CD4-positive, alpha-beta T cell treated with Interleukin-12 subunit alpha and Interleukin-12 subunit beta, for 1 hour (primary cell): ENCODE data around the gene NPDC1.
"Not testable (repeated sequence)": the region's sequence is repeated elsewhere in the genome, so short reads cannot be mapped to it uniquely, and the experiment has no call there.

Experiments
- DNase-seq: peaks from one replicate; pipeline ENCODE4 v3.0.0-alpha.2; 2020

The NPDC1 gene

DNA sequence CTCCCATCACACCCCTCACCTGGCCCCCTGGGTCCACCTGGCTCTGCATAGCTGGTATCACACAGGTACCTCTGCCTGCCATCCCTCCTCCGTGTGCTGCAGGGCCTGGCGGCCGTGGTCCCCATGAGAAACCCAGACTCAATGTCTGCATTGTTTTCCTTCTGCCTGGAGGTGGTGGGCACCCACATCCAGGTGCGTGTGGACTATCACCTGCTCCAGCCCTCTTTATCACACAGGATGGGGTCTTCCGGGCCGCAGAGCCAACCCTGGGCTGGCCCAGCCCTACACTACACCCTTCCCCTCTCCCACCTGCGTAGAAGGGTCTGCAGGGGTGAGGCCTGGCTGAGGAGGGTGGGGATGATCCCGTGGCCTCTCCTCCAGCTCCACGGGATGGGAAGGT lies 7.1 kb downstream of the NPDC1 start:
- no peak for DNase-seq

DNA sequence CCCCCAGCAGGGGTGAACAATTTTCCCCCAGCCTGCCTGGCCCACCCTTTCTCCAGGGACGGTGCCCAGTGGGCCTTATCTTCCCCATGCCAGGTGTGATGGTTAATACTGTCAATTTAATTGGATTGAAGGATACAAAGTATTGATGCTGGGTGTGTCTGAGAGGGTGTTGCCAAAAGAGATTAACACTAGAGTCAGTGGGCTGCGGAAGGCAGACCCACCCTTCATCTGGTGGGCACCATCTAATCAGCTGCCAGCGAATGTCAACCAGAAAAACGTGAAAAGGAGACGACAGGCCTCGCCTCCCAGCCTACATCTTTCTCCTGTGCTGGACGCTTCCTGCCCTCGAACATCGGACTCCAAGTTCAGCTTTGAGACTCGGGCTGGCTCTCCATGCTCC lies 8.5 kb downstream of the NPDC1 start:
- no peak for DNase-seq

DNA sequence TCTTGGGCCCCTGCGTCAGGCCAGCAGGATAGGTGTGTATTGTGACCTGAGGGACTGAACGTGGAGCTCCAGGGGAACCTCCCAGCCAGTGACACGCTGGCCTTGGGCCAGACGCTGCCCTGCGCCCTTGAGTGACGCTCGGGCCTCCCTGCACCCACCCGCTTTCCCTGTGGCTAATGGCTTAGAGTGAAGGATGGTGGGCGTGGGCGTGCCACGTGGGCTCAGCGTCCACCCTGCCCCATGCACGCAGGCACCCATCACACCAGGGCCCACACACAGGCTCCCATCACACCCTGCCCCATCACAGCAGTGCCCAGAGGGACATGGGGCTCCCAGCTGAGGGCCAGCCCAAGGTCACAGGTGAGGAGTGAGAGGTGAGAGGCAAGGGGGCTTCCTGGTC lies 8.9 kb downstream of the NPDC1 start:
- no peak for DNase-seq

DNA sequence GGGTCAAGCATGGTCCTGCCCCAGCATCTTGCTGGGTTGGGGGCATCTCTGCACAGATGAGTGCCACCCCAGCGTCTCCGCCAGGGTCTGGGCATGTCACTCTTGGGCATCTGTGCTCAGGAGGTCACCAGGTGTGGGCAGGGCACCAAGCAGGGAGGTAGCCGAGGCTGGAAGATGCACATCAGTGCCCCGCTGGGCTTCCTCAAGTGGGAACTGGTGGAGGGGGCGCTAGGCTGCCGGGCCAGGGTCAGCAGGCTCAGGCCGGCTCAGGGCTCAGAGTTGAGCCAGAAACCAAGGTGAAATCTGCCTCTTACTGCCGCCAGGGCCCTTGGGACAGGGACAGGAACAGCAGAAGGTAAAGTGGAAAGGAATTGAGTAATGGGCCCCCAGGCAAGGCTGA lies 10.0 kb downstream of the NPDC1 start:
- no peak for DNase-seq

DNA sequence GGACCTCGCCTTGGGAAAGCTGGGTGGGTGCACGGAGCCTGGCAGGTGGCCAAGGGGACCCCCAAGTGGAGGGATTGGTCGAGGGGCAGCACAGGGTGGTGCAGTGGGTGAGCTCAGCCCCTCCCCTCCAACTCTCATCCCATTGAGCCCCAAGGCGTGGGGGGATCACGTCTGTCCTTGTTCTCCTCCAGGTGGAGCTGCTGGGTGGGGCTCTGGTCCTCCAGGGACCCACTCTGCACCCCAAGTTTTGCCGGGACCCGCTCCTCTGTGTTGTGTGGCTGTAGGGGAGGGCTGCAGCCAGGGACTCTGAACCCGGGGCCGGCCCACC lies 10.5 kb downstream of the NPDC1 start:
- no peak for DNase-seq

DNA sequence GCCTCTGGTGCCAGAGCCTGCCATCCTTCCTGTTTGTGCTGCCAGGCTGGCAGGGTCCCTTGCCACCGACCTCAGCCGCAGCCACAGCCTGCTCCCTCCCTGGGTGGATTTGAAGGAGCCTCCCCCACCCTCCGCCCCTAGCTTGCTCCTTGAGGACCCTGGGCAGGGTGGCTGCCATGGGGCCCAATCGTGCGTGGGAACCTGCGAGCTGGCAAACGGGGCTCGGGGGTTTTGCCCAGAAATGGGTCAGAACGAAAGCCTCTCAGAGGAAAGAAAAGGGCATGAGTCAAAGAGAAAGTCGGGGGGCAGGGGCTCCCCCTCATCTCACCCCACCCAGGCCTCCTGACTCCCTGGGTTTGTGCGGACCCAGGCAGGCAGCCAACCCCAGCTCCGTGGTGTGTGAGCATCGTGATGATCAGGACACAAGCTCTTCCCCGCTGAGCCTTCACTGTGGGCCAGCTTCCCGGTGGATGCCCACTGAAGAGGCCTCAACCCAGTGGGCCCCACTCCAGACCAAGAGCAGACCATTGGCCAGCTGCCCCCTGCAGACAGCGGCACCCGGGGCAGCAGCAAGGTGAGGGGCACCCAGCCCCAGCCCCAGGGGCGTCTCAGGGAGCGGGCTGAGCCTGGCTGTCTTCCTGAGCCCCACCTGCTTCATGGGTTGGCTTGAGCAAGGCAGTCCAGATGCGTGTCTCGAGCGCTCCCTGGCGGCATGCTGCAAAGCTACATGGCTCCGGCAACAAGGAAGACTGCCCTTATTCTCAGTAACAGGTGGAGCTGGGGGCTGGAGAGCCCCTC lies 11.1 kb downstream of the NPDC1 start:
- DNase-seq, result peak; percentile 89

DNA sequence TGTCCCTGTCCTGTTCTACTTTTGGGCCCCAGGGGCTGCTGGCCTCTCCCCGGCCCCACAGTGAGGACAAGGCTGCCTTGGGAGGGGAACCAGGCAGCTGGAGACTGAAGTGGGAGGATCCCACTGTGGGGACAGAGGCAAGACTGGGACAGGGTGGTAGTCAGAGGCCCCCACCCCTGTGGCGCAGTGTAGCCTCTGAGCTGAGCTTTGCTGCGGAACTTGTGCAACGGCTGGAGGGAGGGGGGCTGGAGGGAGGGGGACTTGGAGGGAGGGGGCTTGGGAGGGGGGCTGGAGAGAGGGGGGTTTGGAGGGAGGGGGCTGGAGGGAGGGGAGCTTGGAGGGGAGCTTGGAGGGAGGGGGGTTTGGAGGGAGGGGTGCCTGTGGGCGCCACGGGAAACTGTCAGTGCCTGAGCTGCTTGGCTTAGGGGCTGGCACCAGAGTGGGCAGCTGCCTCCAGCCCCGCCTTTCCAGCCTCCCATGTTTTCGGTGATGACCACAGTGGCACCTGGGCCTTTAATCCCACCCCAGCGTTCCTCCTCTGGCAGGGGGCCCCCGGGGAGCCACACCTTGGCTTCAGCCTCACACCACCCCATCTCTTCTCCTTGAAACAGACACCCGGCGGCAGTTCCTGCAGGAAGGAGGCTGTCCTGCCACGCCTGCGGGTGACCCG lies 11.8 kb downstream of the NPDC1 start:
- DNase-seq, result no peak

DNA sequence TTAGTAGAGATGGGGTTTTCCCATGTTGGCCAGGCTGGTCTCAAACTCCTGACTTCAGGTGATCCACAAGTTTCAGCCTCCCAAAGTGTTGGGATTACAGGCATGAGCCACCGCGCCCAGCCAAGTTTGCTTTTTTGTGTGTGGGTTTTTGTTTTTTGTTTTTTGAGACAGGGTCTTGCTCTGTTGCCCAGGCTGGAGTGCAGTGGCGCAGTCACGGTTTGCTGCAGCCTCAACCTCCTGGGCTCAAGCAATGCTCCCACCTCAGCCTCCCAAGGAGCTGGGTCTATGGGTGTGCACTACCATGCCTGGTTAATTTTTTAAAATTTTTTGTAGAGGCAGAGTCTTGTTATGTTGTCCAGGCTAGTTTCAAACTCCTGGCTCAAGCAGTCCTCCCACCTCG lies 12.5 kb downstream of the NPDC1 start:
- DNase-seq, result not testable (repeated sequence)

DNA sequence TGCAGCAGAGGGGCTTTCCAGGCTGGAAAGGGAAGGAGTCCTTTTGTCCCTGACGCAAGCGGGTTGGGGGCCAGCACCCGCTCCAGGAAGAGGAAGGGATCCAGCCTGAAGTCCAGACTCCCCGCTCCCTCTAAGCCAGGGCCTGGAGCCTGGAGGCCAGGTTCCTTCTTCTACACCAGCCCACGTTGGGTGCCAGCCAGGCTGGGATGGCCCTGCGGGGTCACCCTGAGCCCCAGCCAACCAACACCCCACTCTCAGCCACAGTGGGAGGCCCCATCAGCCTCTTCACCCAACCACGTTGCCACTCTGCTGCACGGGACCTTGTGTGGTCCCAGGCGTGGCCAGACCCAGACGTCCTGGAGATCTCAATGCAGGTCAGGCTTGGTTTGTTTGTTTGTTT lies 13.1 kb downstream of the NPDC1 start:
- DNase-seq, result peak; percentile 35

DNA sequence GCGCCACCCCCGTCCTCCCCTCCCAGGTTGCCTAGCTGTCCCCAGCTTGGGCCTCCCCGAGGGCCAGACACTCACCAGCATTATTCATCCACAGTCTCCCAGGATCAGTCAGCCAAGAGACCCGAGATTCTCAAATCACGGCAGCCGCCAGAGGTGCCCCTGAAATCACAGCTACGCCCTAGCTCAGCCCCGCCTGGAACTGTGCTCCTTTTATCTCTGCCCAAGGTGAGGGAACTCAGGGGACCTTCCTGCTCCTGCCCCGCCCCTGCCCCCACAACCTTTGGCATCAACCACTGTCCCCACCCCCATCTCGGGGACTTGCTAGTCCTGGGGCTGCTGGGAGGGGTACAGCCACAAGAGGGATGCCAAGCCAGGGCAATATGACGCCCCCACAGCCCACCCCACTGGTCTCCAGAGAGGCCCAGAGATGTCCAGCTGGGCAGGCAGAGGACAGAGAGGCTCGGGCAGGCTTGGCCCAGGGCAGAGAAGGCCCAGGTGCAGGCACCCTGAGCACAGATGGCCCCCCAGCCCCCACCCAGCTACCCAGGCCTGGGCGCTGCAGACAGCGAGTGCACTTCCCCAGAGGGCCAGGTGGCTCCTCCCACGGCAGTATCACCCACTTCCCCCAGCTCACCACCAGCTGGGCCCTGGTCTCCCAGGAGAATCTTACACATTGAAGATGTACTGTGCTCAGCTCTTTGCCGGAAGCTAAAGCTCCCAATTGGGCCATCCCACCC lies 13.9 kb downstream of the NPDC1 start, which contains the start of gene FUT7:
FUT7 (minus strand) TSS at position 185 of the 737 bp plus-strand sequence; CDS start at position 88, 97 bp downstream.
- peak; percentile 49 for DNase-seq

DNA sequence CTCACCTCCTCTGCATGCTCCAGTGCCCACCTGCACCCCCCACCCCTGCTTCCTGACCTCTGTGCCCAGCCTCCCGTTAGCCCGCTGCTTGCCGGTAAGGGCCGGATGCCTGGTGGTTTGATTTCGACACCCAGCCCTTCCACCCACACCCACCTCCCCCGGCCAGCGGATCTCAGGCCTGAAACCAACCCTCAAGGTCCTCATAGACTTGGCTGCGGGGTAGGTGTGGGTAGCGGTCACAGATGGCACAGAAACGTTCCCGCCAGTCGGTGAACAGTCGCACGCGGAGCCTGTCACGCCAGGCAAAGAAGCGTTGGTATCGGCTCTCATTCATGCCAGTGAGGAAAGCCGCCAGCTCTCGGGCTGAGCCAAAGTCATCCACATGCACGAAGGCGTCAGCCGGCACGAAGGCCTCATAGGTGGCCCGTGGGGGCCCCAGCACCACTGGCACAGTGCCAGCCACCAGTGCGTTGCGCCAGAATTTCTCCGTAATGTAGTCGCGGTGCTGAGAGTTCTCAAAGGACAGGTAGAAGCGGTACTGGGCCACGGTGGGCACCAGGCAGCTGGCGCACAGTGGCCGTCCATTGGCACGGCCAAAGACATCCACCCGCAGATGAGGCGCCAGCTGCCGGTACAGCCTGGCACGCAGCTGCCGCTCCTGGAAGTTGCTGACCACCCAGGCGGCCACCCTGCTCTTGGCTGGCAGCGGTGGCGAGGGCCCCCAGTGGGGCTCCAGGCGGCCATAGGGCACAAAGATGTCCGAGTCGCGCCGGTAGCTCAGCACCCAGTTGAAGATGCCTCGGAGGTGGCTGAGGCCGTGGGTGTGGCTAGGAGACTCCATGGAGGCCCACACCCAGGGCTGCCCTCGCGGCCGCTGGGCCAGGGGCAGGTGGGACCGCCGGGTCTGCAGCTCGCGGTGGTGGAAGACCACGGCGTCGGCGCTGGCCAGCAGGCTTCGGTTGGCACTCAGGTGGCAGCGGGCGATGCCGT lies 15.1 kb downstream of the NPDC1 start:
- peak; percentile 52 for DNase-seq

DNA sequence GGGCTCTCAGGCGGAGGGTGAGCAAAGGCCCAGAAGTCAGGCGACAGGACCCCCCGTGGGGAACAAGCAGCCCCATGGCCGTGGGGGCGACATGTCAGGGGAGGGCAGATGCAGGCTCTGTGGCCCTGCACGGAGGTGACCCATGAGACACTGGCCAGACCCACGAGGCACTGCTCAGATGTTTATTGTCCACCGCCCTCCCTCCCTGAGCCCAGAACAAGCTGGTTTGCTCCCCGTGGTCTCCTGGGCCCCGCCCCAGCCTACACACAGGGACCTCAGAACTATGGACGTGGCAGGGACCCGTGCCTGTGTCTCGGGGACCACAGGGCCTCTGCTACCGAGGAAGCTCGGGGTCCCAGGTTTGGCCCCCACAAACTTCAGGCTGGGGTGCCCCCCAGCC lies 16.0 kb downstream of the NPDC1 start:
- DNase-seq, result no peak

DNA sequence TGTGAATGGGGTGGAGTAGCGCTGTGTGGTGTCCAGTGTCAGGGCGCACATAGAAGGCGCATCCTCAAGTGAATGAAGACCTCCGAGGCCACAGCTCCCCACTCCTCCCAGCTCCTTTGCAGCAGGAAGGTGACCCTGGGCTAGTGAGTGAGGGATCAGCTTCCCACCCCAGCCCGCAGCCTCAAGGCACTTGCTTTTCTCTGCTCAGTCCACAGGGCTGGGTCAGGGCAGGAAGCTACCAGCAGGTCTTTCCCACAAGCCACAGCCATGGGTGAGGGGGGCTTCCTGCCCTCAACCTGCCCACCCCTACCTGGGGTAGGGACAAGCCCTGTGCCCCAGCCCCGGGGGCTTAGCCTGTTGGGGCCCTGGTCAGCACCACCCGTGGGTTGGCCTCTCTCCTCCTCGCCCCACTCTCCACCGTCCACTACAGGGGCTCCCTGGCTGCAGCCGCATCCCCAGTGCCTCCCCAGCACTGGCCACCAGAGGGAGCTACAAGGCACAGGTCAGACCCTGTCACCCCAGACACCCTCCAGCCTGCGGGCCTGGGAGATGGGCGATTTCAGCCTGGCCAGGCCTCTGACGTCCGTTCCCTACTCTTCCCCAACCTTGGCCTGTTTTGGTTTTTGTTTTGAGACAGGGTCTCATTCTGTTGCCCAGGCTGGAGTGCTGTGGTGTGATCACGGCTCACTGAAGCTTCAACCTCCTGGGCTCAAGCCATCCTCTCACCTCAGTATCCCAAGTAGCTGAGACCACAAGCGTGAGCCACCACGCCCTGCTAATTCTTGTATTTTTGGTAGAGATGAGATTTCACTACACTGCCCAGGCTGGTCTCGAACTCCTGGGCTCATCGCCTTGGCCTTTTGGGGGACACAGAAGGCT lies 16.7 kb downstream of the NPDC1 start:
- DNase-seq, result peak; percentile 71

DNA sequence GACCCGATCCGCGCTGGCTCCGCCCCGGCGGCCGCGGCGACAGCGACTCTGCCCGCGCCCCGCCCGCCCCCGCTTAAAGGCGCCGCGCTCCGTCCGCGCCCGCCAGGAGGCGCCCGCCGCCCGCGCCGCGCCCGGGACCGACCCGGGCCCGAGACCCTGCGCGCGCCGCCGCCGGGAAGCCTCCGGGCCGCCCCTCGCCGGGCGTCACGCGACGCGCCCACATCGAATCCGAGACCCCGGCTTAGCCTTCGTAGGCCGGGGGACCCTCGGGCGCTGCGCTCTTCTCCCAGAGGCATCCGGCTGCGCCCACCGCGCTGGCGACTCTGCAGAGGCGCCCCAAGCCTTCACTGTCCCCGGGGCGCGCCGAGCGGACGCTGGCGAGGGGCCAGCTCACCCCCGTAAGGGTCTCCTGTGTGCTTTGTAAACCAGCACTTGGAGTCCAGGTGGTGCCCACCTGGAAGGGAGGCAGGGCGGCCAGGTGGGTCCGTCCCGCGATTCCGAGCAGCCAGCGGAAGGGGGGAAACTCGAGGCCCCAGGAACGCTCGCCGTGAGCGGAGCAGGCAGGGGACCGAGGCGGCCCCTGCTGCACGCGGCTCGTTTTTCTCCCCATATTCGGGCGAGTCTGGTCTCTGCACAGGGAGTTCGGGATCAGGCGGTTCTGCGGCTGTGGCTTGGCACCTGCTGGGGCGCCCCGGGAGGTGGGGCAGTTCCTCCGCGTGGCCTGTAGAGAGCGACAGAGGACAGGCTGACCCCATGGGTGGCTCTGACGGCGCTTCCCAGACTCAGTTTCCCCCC lies 17.5 kb downstream of the NPDC1 start:
- peak; percentile 81 for DNase-seq

DNA sequence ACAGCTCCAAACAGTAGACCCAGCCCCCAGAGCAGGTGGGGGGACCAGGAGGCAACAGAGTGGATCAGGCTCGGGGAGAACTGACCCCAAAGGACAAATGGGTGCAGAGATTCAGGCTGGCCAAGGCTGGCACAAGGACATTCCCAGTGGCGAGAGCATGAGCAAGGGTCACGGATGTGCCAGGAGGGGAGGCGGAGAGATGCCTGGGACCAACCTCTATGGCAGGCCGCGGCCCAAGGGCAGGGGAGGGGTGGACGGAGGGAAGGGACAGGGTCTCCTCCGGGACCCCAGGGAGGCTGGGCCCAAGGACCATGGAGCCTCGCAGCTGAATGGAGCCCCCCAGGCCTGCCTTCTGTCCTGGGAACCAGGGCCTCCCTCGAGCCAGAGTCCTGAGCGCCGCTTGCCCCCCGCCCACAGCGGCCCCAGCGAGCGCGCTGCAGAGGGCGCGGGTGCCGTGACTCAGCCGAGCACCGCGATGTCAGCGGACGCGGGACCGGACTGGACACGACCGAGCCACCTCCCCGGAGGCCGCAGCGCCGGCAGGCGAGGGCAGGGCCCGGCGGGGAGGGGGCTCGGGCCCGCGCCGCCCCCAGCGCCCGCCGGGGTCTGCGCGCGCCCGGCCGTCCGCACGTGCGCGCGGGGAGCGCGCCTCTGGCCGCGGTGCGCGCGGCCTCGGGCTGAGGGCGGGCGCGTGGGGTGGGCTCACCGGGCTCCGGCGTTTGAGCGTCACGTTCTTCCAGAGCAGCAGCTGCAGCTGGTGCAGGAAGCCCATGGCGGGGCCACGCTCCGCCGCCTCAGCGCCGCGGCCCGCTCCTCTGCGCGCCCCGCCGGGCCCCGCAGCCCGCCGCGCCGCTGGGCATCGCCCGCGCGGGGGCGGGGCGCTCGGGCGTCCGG lies 18.4 kb downstream of the NPDC1 start, which contains the start of gene ABCA2:
ABCA2 (minus strand) TSS at position 869 of the 894 bp plus-strand sequence; CDS start at position 772, 97 bp downstream.
- DNase-seq, result no peak

DNA sequence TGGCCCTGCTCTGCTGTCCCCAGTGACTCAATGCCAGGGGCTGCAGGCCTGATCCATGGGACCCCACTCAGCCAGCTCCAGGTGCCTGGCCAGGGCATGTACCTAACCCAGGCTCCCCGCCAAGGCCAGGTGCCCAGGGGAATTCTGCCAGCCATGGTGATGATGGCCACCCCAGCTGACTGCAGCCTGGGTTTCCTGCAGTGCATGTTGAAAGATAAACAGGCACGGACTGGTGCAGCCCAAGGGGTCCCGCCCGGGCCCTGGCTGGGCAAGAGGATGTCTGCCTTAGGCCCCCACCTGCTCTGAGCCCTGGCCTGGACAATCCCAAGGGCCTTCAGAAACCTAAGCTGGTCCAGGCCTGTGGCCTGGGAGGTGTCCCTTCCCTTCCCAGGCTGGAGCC lies 19.1 kb downstream of the NPDC1 start:
- DNase-seq, result no peak

DNA sequence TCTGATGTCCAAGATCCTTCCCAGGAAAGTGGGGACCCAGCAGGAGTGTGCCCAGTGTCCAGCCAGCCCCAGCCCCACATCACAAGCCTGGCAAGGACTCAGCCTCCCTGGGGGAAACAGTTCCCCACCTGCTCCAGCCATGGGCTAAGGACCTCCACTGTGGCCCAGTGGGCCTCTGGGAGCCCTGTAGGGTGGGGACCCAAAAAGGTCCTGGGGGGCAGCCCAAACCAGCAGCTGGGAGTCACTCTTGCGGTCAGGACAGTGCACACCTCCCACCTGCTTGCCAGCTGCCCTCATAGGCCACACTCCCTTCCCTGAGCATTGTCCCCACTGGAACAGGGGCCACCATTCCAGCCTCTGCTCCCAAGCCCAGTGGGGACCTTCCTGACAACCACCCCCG lies 19.6 kb downstream of the NPDC1 start:
- no peak for DNase-seq

DNA sequence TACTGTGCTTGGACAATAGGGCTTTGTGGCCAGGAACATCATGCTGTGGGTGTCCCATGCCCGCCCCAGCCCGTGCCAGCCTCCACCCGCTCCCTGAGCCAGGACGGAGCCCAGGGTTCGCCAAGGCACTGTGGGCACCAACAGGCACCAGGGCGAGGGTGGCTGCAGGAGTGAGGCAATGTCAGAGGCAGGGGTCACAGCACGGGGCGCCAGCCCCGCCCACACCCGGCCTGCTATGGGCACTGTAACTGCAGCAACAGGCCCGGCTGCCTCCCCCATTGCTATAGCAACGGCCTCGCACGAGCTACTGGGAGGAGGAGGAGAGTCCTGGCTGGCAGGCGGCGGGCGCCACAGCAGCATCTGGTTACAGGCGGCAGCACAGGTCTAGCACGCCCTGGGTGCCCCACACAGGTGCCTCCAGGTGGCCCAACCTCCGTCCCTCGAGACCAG lies 20.4 kb downstream of the NPDC1 start:
- no peak for DNase-seq

DNA sequence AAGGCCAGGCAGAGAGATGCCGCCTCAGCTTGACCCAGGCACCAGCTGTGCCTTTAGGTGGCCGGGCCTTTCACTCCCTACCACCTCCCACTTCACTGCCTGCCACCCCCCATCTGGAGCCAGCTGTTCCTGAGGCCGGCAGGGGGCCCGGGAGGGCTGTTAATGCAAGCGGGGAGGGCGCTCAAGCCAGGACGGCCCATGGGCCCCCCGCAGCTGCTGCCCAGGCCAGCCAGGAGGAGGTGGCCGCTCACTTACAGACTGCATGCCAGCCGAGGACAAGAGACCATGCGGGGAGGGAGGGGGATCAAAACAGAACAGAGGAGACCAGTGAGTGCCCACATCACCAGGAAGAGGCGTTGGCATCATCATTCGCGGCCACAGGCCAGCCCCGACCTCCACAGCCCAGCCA lies 22.4 kb downstream of the NPDC1 start:
- DNase-seq, result no peak
